ENCODE results near the gene DGCR2.

DGCR2 gene

GRCh38 chr22:18997306-18997924, 124.8 kb downstream of the DGCR2 start:
- Histone ChIP-seq H3K27ac (ENCODE audit: low read length) (no peak overlapping the region), H3K4me3 (ENCODE audit: low read length) (no peak overlapping the region), H3K4me1 (ENCODE audit: low read length) (no peaks in the 10 kb centered on the region), H3K9ac (ENCODE audit: low read length) (no peak overlapping the region), H3K79me2 (ENCODE audit: low read length) (no peaks in the 10 kb centered on the region), H3K27me3 (replicated peaks; ENCODE audit: insufficient read depth, low read length) (peaks cover 25% of the 10 kb centered on the region), H3K4me2 (ENCODE audit: low read depth, low read length) (no peak overlapping the region), H3F3A (ENCODE audit: insufficient read depth, low read length) (no peaks in the 10 kb centered on the region), H3K9me2 (replicated peaks; ENCODE audit: insufficient read depth, low read length) (no peaks in the 10 kb centered on the region), H4K20me1 (ENCODE audit: insufficient read depth, low read length) (no peaks in the 10 kb centered on the region), H2AFZ (ENCODE audit: low read length) (no peak overlapping the region), H3K9me3 (replicated peaks; ENCODE audit: insufficient read depth, low read length) (no peaks in the 10 kb centered on the region), H3K36me3 (replicated peaks; ENCODE audit: insufficient read depth, low read length) (no peaks in the 10 kb centered on the region)
- DNase-seq, result no peak
- TF ChIP-seq CTCF (IDR thresholded peaks at IDR 0.05; ENCODE audit: low read length), result no peak
- no peak for TF ChIP-seq EZH2phosphoT487 (IDR thresholded peaks at IDR 0.05; ENCODE audit: low read length)
- no peak for TF ChIP-seq EZH2 (optimal IDR thresholded peaks at IDR 0.05; ENCODE audit: low read depth, low read length)

GRCh38 chr22:18996376-18996900, 125.8 kb downstream of the DGCR2 start:
- Histone ChIP-seq H3F3A (ENCODE audit: insufficient read depth, low read length) (no peaks in the 10 kb centered on the region), H3K9me2 (replicated peaks; ENCODE audit: insufficient read depth, low read length) (no peaks in the 10 kb centered on the region), H3K4me1 (ENCODE audit: low read length) (no peaks in the 10 kb centered on the region), H3K27ac (ENCODE audit: low read length) (no peak overlapping the region), H4K20me1 (ENCODE audit: insufficient read depth, low read length) (no peaks in the 10 kb centered on the region), H3K79me2 (ENCODE audit: low read length) (no peaks in the 10 kb centered on the region), H3K4me3 (ENCODE audit: low read length) (no peak overlapping the region), H3K36me3 (replicated peaks; ENCODE audit: insufficient read depth, low read length) (no peaks in the 10 kb centered on the region), H3K9ac (ENCODE audit: low read length) (no peak overlapping the region), H3K9me3 (replicated peaks; ENCODE audit: insufficient read depth, low read length) (no peaks in the 10 kb centered on the region), H2AFZ (ENCODE audit: low read length) (no peak overlapping the region), H3K27me3 (replicated peaks; ENCODE audit: insufficient read depth, low read length) (peaks cover 25% of the 10 kb centered on the region), H3K4me2 (ENCODE audit: low read depth, low read length) (no peak overlapping the region)
- no peak for TF ChIP-seq EZH2phosphoT487 (IDR thresholded peaks at IDR 0.05; ENCODE audit: low read length)
- TF ChIP-seq CTCF (IDR thresholded peaks at IDR 0.05; ENCODE audit: low read length), result no peak
- no peak for TF ChIP-seq EZH2 (optimal IDR thresholded peaks at IDR 0.05; ENCODE audit: low read depth, low read length)
- no peak for DNase-seq

GRCh38 chr22:18995327-18995711, 126.9 kb downstream of the DGCR2 start:
- no peak overlapping the region for H3K9ac ChIP-seq (ENCODE audit: low read length)
- H3K4me1 ChIP-seq (ENCODE audit: low read length), result peaks cover under 1% of the 10 kb centered on the region; the same call in 1 of the 2 replicates
- H2AFZ ChIP-seq (ENCODE audit: low read length), result no peak overlapping the region
- H4K20me1 ChIP-seq (ENCODE audit: insufficient read depth, low read length), result no peaks in the 10 kb centered on the region
- H3K4me3 ChIP-seq (ENCODE audit: low read length), result no peak overlapping the region
- H3K9me3 ChIP-seq (replicated peaks; ENCODE audit: insufficient read depth, low read length), result no peaks in the 10 kb centered on the region
- H3K9me2 ChIP-seq (replicated peaks; ENCODE audit: insufficient read depth, low read length), result no peaks in the 10 kb centered on the region
- H3K36me3 ChIP-seq (replicated peaks; ENCODE audit: insufficient read depth, low read length), result no peaks in the 10 kb centered on the region
- no peaks in the 10 kb centered on the region for H3F3A ChIP-seq (ENCODE audit: insufficient read depth, low read length)
- peaks cover 25% of the 10 kb centered on the region for H3K27me3 ChIP-seq (replicated peaks; ENCODE audit: insufficient read depth, low read length)
- no peak for TF ChIP-seq EZH2phosphoT487 (IDR thresholded peaks at IDR 0.05; ENCODE audit: low read length)
- TF ChIP-seq CTCF (IDR thresholded peaks at IDR 0.05; ENCODE audit: low read length), result no peak
- no peak for TF ChIP-seq EZH2 (optimal IDR thresholded peaks at IDR 0.05; ENCODE audit: low read depth, low read length)
- no peak for DNase-seq
- H3K79me2 ChIP-seq (ENCODE audit: low read length), result no peaks in the 10 kb centered on the region
- H3K27ac ChIP-seq (ENCODE audit: low read length), result no peak overlapping the region
- H3K4me2 ChIP-seq (ENCODE audit: low read depth, low read length), result no peak overlapping the region
